ENCODE measurements around the gene LHX2. TPM values are rescaled to one million over a fixed set of nuclear protein-coding genes. Genes with fewer than 3 reads are reported as not detected.
A peak's percentile ranks its signal among the peaks of the same experiment; 100 is the strongest.

The LHX2 gene, protein sequence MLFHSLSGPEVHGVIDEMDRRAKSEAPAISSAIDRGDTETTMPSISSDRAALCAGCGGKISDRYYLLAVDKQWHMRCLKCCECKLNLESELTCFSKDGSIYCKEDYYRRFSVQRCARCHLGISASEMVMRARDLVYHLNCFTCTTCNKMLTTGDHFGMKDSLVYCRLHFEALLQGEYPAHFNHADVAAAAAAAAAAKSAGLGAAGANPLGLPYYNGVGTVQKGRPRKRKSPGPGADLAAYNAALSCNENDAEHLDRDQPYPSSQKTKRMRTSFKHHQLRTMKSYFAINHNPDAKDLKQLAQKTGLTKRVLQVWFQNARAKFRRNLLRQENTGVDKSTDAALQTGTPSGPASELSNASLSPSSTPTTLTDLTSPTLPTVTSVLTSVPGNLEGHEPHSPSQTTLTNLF
- total RNA-seq = not detected

DNA sequence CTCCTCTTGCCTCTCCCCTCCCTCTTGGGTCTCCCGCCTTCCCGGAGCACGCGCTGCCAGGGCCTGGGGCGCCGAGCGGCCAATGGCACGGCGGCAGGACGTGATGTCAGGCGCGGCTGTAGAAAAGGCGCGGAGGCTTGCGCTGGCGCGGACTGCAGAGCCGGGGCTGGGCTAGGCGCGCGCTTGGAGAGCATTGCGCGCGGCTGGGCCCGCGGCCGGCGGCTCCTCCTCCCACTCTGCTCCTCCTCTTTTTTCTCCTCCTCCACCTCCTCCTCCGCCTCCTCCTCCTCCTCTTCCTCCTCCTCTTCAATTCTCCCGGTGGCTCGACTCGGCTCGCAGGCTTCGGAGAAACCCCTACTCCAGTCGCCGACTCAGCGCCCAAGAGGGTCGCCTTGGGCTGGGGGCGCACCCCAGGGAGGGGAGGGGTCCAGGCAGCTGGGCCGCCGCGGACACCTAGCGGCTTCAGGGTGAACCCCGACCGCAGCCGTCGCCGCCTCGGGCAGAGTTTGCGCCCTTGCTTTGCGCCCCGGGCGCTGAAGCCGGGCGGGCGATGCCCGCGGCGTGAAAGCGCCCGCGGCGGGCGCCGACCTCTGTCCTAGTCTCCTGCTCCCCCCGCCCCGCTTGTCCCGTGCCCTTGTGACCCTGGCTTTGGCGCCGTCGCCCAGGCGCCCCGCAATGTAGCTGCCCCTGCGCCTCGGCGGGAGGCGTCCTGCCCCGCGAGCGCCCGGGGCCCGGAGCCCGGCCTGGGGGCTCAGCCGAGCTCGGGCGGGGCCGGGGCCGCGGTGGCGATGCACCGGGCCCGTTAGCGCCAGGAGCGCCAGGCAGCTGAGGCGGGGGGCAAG, at the start of gene LHX2:
LHX2 (plus strand) TSS at position 309 of the 842 bp plus-strand sequence. CDS start 581 bp downstream, outside the sequence.
- Histone ChIP-seq H3K9me3 (no peaks in the 10 kb centered on the region), H3K27ac (no peak within 1 kb of the TSS), H3K36me3 (no peaks in the 10 kb centered on the region), H3K27me3 (peaks cover 0 to 95% of the 10 kb centered on the region in 2 donors), H3K4me1 (peaks cover 0 to 51% (median 33%) of the 10 kb centered on the region in 4 donors), H3K4me3 (peak within 1 kb of the TSS in 3 of 4 donors; percentile 32 to 35 (median 34))
- DNase-seq = no peak
- TF ChIP-seq POLR2A (IDR thresholded peaks at IDR 0.05) = no peak
- TF ChIP-seq, protein P1, sequence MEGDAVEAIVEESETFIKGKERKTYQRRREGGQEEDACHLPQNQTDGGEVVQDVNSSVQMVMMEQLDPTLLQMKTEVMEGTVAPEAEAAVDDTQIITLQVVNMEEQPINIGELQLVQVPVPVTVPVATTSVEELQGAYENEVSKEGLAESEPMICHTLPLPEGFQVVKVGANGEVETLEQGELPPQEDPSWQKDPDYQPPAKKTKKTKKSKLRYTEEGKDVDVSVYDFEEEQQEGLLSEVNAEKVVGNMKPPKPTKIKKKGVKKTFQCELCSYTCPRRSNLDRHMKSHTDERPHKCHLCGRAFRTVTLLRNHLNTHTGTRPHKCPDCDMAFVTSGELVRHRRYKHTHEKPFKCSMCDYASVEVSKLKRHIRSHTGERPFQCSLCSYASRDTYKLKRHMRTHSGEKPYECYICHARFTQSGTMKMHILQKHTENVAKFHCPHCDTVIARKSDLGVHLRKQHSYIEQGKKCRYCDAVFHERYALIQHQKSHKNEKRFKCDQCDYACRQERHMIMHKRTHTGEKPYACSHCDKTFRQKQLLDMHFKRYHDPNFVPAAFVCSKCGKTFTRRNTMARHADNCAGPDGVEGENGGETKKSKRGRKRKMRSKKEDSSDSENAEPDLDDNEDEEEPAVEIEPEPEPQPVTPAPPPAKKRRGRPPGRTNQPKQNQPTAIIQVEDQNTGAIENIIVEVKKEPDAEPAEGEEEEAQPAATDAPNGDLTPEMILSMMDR (IDR thresholded peaks at IDR 0.05) = no peak

DNA sequence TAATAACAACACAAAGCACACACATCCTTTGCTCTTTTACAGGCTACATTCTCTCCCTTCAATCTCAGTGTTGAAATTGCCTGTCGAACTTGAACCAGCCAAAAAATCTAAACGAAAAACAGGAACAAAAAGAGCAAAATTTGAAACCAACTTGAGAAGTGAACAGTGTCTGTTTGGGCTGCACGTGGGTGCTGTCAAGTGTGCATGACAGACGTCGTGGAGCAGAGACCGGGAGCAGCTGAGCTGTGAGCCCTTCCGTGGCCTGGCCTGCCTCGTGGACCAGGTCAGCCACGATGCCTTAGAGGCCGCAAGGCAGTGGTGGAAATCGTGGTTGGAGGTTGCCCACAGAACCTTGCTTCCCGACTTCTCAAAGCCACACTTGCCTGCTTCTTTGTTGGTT, 46.8 kb upstream of the LHX2 start:
- Histone ChIP-seq H3K27me3 (no peaks in the 10 kb centered on the region), H3K36me3 (no peaks in the 10 kb centered on the region), H3K4me3 (no peak overlapping the region), H3K4me1 (no peaks in the 10 kb centered on the region), H3K27ac (no peak overlapping the region), H3K9me3 (no peaks in the 10 kb centered on the region)
- TF ChIP-seq, protein P1 (IDR thresholded peaks at IDR 0.05) = no peak
- TF ChIP-seq POLR2A (IDR thresholded peaks at IDR 0.05) = no peak
- DNase-seq = no peak

DNA sequence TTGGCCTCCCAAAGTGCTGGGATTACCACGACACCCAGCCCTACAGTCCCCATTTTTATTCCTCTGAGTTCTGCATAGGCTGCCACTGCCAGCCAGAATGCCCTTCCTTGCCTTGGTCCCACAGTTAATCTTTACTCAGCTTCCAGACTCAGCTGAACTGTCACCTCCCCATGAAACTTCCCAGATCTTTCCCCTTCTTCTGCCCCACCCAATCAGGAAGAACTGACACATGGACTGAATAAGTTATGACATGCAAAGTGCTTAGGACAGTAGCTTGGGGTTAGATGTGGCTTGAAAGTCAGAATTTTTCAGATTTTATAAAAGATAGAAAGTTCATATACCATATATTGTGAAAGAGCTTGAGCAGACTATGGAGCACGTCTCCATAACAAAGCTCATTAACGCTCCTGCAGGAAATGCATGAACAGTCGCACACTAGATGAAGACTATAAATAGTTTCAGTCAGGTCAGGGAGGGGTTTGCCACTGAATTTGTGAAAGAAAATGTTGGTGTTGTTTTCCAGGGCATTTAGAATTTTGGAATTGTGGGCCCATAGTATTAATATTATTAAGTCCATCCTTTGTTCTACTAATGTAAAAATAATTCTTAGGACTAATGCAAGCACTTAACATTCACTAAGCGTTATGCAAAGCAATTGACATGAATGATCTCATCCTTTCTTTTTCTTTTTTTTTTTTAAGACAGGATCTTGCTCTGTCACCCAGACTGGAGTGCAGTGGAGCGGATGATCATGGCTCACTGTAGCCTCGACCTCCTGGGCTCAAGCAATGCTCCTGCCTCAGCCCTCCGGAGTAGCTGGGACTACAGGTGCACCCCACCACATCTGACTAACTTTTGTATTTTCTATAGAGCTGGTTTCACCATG, 45.5 kb upstream of the LHX2 start:
- Histone ChIP-seq H3K27me3 (no peaks in the 10 kb centered on the region), H3K4me1 (no peaks in the 10 kb centered on the region), H3K9me3 (no peaks in the 10 kb centered on the region), H3K4me3 (no peak overlapping the region), H3K36me3 (no peaks in the 10 kb centered on the region), H3K27ac (no peak overlapping the region)
- no peak for TF ChIP-seq POLR2A (IDR thresholded peaks at IDR 0.05)
- TF ChIP-seq, protein P1 (IDR thresholded peaks at IDR 0.05) = no peak
- no peak for DNase-seq

DNA sequence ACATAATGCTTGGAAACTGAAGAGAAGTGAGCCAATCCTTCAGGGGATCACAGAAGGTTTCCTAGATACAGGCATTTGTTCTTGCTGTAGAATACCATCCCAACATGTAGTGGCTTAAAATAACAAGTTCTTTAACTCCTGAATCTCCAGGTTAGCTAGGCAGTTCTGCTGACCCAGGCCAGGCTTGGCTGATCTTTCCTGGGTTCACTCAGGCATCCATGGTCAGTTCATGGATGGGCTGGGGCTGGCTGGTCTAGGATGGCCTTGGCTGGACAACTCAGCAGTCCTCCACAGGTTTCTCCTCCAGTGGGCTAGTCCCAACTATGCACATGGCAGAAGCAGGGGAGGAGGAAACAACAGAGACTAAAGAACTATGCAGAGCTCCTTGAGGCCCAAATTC, 44.2 kb upstream of the LHX2 start:
- H3K4me3 ChIP-seq = no peak overlapping the region
- H3K4me1 ChIP-seq = no peaks in the 10 kb centered on the region
- TF ChIP-seq, protein P1 (IDR thresholded peaks at IDR 0.05) = no peak
- TF ChIP-seq POLR2A (IDR thresholded peaks at IDR 0.05) = no peak
- no peak overlapping the region for H3K27ac ChIP-seq
- no peak for DNase-seq
- H3K36me3 ChIP-seq = no peaks in the 10 kb centered on the region
- H3K27me3 ChIP-seq = no peaks in the 10 kb centered on the region
- H3K9me3 ChIP-seq = no peaks in the 10 kb centered on the region

DNA sequence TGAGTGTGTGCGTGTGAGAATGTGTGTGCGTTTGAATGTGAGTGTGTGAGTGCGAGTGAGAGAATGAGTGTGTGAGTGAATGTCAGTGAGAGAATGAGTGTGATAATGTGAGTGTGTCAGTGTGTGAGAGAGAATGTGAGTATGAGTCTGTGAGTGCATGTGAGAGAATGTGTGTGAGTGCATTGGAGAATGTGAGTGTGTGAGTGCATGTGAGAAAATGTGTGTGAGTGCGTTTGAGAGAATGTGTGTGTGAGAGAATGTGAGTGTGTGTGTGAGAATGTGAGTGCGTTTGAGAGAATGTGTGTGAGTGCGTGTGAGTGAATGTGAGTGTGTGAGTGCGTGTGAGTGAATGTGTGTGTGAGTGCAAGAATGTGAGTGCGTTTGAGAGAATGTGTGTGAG, 39.0 kb upstream of the LHX2 start:
- H3K36me3 ChIP-seq = no peaks in the 10 kb centered on the region
- no peaks in the 10 kb centered on the region for H3K4me1 ChIP-seq
- no peak overlapping the region for H3K27ac ChIP-seq
- H3K4me3 ChIP-seq = no peak overlapping the region
- no peak for TF ChIP-seq POLR2A (IDR thresholded peaks at IDR 0.05)
- TF ChIP-seq, protein P1 (IDR thresholded peaks at IDR 0.05) = no peak
- no peak for DNase-seq
- H3K27me3 ChIP-seq = no peaks in the 10 kb centered on the region
- no peaks in the 10 kb centered on the region for H3K9me3 ChIP-seq
